ENCODE measurements around the gene SPRYD3. TPM values are rescaled to one million over a fixed set of nuclear protein-coding genes. Genes with fewer than 3 reads are reported as not detected.
"Not testable (repeated sequence)": the region's sequence is repeated elsewhere in the genome, so short reads cannot be mapped to it uniquely, and the experiment has no call there.

SPRYD3 gene
- total RNA-seq, 2 experiments from 2014 or later = 33.9 to 36.5 TPM

- CTCF ChIA-PET = interaction anchor here (0.5 to 7.6 kb wide), 9 partner anchors 8 to 1713 kb away, joined by 3 to 179 read pairs (median 5); partner anchors contain the start of genes GALNT6 and SPRYD3
- POLR2A ChIA-PET = interaction anchor here (0.6 to 1.7 kb wide), 4 partner anchors 8 to 28 kb away, joined by 3 to 13 read pairs (median 8); partner anchors contain the start of gene SPRYD3
Observed at GRCh38 chr12:53103860-53104305, 24.7 kb upstream of the SPRYD3 start.

GRCh38 chr12:53102883-53103807 lies 24.0 kb upstream of the SPRYD3 start, which contains the start of gene SOAT2:
TSS of gene SOAT2 (plus strand) at chr12:53103486. CDS start at chr12:53103578, 92 bp downstream.
- CTCF ChIA-PET = interaction anchor here (0.5 to 7.6 kb wide), 13 partner anchors 9 to 218 kb away, joined by 3 to 179 read pairs (median 3); partner anchors contain the start of gene SPRYD3
- POLR2A ChIA-PET = interaction anchor here (0.5 to 1.7 kb wide), 8 partner anchors 9 to 389 kb away, joined by 3 to 13 read pairs (median 4); partner anchors contain the start of genes AAAS, CSAD, SPRYD3 and ZNF740

- ChIA-PET CTCF (interaction anchor here (0.6 to 7.6 kb wide), 13 partner anchors 10 to 149 kb away, joined by 3 to 179 read pairs (median 3); partner anchors contain the start of gene SPRYD3), POLR2A (interaction anchor here (1.0 to 1.7 kb wide), 5 partner anchors 19 to 219 kb away, joined by 3 to 13 read pairs (median 3); partner anchors contain the start of genes AAAS, CSAD, SPRYD3 and ZNF740)
Observed at GRCh38 chr12:53101931-53102781, 23.0 kb upstream of the SPRYD3 start.

GRCh38 chr12:53101266-53101665 lies 22.1 kb upstream of the SPRYD3 start:
- POLR2A ChIA-PET = no interaction called here

GRCh38 chr12:53100466-53101151 lies 21.4 kb upstream of the SPRYD3 start:
- ChIA-PET POLR2A (no interaction called here), CTCF (interaction anchor here (0.7 to 7.6 kb wide), 8 partner anchors 12 to 59 kb away, joined by 3 to 179 read pairs (median 10); no protein-coding TSS in a partner anchor)

More at GRCh38 chr12:53101266-53101665, 22.1 kb upstream of the SPRYD3 start:
- CTCF ChIA-PET = interaction anchor here (0.7 to 7.6 kb wide), 5 partner anchors 11 to 47 kb away, joined by 3 to 179 read pairs (median 7); no protein-coding TSS in a partner anchor

GRCh38 chr12:53099071-53099882 lies 20.1 kb upstream of the SPRYD3 start:
- ChIA-PET POLR2A (interaction anchor here (0.5 to 3.2 kb wide), 4 partner anchors 20 to 231 kb away, joined by 3 to 19 read pairs (median 3); partner anchors contain the start of gene SPRYD3), CTCF (interaction anchor here (0.6 to 7.6 kb wide), 14 partner anchors 13 to 322 kb away, joined by 3 to 179 read pairs (median 4); partner anchors contain the start of gene SPRYD3)

- ChIA-PET POLR2A (interaction anchor here (0.5 to 3.2 kb wide), 3 partner anchors 19 to 230 kb away, joined by 3 to 19 read pairs (median 3); partner anchors contain the start of gene SPRYD3), CTCF (interaction anchor here (0.7 to 7.6 kb wide), 14 partner anchors 12 to 323 kb away, joined by 3 to 179 read pairs (median 4); partner anchors contain the start of gene SPRYD3)
Observed at GRCh38 chr12:53098354-53098981, 19.3 kb upstream of the SPRYD3 start.

GRCh38 chr12:53097564-53098353 lies 18.6 kb upstream of the SPRYD3 start, which contains the start of gene IGFBP6:
TSS of gene IGFBP6 (plus strand) at chr12:53097667. CDS start at chr12:53097718, 51 bp downstream.
- POLR2A ChIA-PET = interaction anchor here (1.0 to 3.2 kb wide), 2 partner anchors 19 to 44 kb away, joined by 3 to 19 read pairs; partner anchors contain the start of gene SPRYD3
- CTCF ChIA-PET = interaction anchor here (0.8 to 7.6 kb wide), 8 partner anchors 15 to 111 kb away, joined by 3 to 179 read pairs (median 12); partner anchors contain the start of gene SPRYD3

- POLR2A ChIA-PET = interaction anchor here (3.2 kb wide), 1 partner anchor 18 kb away, joined by 19 read pairs; the partner anchor contains the start of gene SPRYD3
- CTCF ChIA-PET = interaction anchor here (1.2 to 7.6 kb wide), 5 partner anchors 14 to 50 kb away, joined by 5 to 179 read pairs (median 17); partner anchors contain the start of gene SPRYD3
Observed at GRCh38 chr12:53097207-53097563, 18.0 kb upstream of the SPRYD3 start.

- ChIA-PET CTCF (interaction anchor here (3.2 to 7.6 kb wide), 2 partner anchors 18 to 30 kb away, joined by 18 to 179 read pairs; partner anchors contain the start of gene SPRYD3), POLR2A (interaction anchor here (3.2 kb wide), 1 partner anchor 18 kb away, joined by 19 read pairs; the partner anchor contains the start of gene SPRYD3)
Observed at GRCh38 chr12:53096759-53097158, 17.6 kb upstream of the SPRYD3 start.

GRCh38 chr12:53096089-53096741 lies 17.0 kb upstream of the SPRYD3 start:
- ChIA-PET CTCF (interaction anchor here (5.0 kb wide), 1 partner anchor 29 kb away, joined by 33 read pairs; no protein-coding TSS in a partner anchor), POLR2A (no interaction called here)

GRCh38 chr12:53095596-53095895 lies 16.4 kb upstream of the SPRYD3 start:
- CTCF ChIA-PET = interaction anchor here (5.0 kb wide), 1 partner anchor 28 kb away, joined by 33 read pairs; no protein-coding TSS in a partner anchor
- POLR2A ChIA-PET = not testable (repeated sequence)

- CTCF ChIA-PET = interaction anchor here (5.0 kb wide), 1 partner anchor 28 kb away, joined by 33 read pairs; no protein-coding TSS in a partner anchor
- POLR2A ChIA-PET = not testable (repeated sequence)
Observed at GRCh38 chr12:53094796-53095595, 15.8 kb upstream of the SPRYD3 start.

- CTCF ChIA-PET = interaction anchor here (5.0 kb wide), 1 partner anchor 27 kb away, joined by 33 read pairs; no protein-coding TSS in a partner anchor
Observed at GRCh38 chr12:53094394-53094787, 15.2 kb upstream of the SPRYD3 start.

More at GRCh38 chr12:53094394-53094787, 15.2 kb upstream of the SPRYD3 start:
- POLR2A ChIA-PET = no interaction called here

All from activated CD8-positive, alpha-beta memory T cell treated with anti-CD3 and anti-CD28 coated beads for 36 hours (primary cell).